A375 (cell line): ENCODE measurements around the gene NGEF. TPM values are rescaled to one million over a fixed set of nuclear protein-coding genes. Genes with fewer than 3 reads are reported as not detected.

Experiments
- small RNA-seq: library from RNA; depleted of rRNA; stranded (forward); fragments of <200 nt; gene quantifications from one replicate; pipeline ENCODE3, GENCODE V24; 2014
- total RNA-seq: library from RNA; depleted of rRNA; stranded (reverse); fragments of >200 nt; shearing (Covaris generic); gene quantifications from 2 replicates; pipeline ENCODE4 v1.2.3, GENCODE V29; 2014; rRNA removed

Gene NGEF
- total RNA-seq, result 4.6 and 7.5 TPM in 2 replicates

GRCh38 chr2:233013027-233013461 lies at the start of gene NGEF:
TSS of gene NGEF (minus strand) at chr2:233013256. CDS start at chr2:232974890, 38,366 bp downstream.

GRCh38 chr2:233059797-233060500 lies 46.9 kb upstream of the NGEF start, which contains the start of gene INPP5D:
TSS of gene INPP5D (plus strand) at chr2:233060342. CDS start at chr2:233060479, 137 bp downstream.

GRCh38 chr2:233032551-233033320 lies 19.7 kb upstream of the NGEF start, which contains the start of gene NEU2:
TSS of gene NEU2 (plus strand) at chr2:233032672. CDS start at chr2:233032672, 0 bp downstream.

GRCh38 chr2:232870018-232870765 lies 142.9 kb downstream of the NGEF start, which contains the start of gene SNORC:
TSS of gene SNORC (plus strand) at chr2:232870264. CDS start at chr2:232870342, 78 bp downstream.

Small RNA genes lying within 50 kb of the gene (small RNA-seq; reads per million reads assigned to genes)
- gene RF00019, result not detected

Other genes with a start within 250 kb of the NGEF start
- not detected in 2 replicates for gene KCNJ13, start 236.7 kb downstream of the NGEF start, total RNA-seq
- 1.1 TPM in 2 replicates for gene SNORC, start 143.0 kb downstream of the NGEF start, total RNA-seq
- not detected in 2 replicates for gene NEU2, start 19.4 kb upstream of the NGEF start, total RNA-seq
- gene INPP5D, start 47.1 kb upstream of the NGEF start, total RNA-seq, result 0.37 and 0.72 TPM in 2 replicates
- gene ATG16L1, start 238.4 kb upstream of the NGEF start, total RNA-seq, result 35.0 and 40.0 TPM in 2 replicates